Tibial nerve (tissue), 4 donors: ENCODE results near the gene ST8SIA6. TPM values are rescaled to one million over a fixed set of nuclear protein-coding genes. Genes with fewer than 3 reads are reported as not detected.

ENCODE experiments used
- DNase-seq, 2 donors: peaks; one replicate each; pipeline ENCODE4 v3.0.0-alpha.2; 2019; ENCODE audit warnings: low spot score in 2 of 2
- H3K27ac ChIP-seq, 4 donors: fragments of 200-600 bp; sonication (generic) in 3 of 4; one replicate each; pipeline ENCODE4 v1.5.1; 2017 to 2019; ENCODE audit warnings: mild to moderate bottlenecking in 1 of 4
- H3K27me3 ChIP-seq, 2 donors: fragments of 200-600 bp; sonication (generic) in 1 of 2; one replicate each; pipeline versions ENCODE4 v1.5.1 to v1.6.0; 2017 to 2019
- H3K36me3 ChIP-seq, 3 donors: fragments of 200-600 bp; sonication (generic); one replicate each; pipeline ENCODE4 v1.5.1; 2018 to 2019
- H3K4me1 ChIP-seq, 4 donors: fragments of 200-600 bp; sonication (generic) in 3 of 4; one replicate each; pipeline ENCODE4 v1.5.1; 2017 to 2019
- H3K4me3 ChIP-seq, 4 donors: fragments of 200-600 bp; sonication (generic) in 3 of 4; one replicate each; pipeline ENCODE4 v1.5.1; 2017 to 2019; ENCODE audit warnings: mild to moderate bottlenecking in 1 of 4, moderate library complexity in 1 of 4
- H3K9me3 ChIP-seq, 4 donors: fragments of 200-600 bp; sonication (generic) in 3 of 4; one replicate each; pipeline ENCODE4 v1.5.1; 2017 to 2019
- EP300 ChIP-seq, 2 donors: sonication (generic); formaldehyde crosslinking; IDR thresholded peaks; one replicate each; pipeline ENCODE4 v1.6.1; 2017; ENCODE audit warnings: antibody characterized with exemption in 2 of 2, mild to moderate bottlenecking in 1 of 2
- POLR2A ChIP-seq, 2 donors: fragments of 450-650 bp; IDR thresholded peaks; one replicate each; pipeline ENCODE4 v1.6.1; 2017; ENCODE audit warnings: antibody characterized with exemption in 2 of 2, mild to moderate bottlenecking in 2 of 2, moderate library complexity in 2 of 2
- whole genome bisulfite sequencing, 2 donors: methylation state at CpG; one replicate each; pipeline ENCODE4 v1.1.5; 2018; 5-methylcytosine and 5-hydroxymethylcytosine counted together
- total RNA-seq, 4 donors: library from RNA; depleted of rRNA; stranded (reverse); fragments of >200 nt; gene quantifications; one replicate each; pipeline ENCODE4 v1.1.0, GENCODE V29; 2016
- TF ChIP-seq, protein P1 (sequence below), 5 experiments: fragments of 200-600 bp in 3 of 5; fragments of 450-650 bp in 2 of 5; sonication (generic) in 3 of 5; IDR thresholded peaks; one replicate each; pipeline ENCODE4 v1.5.1; 2016 to 2019; ENCODE audit warnings: antibody characterized with exemption in 5 of 5, mild to moderate bottlenecking in 3 of 5, moderate library complexity in 2 of 5

Gene ST8SIA6
- total RNA-seq, 4 donors from 2014 or later: 1.9 to 4.2 (median 3.5) TPM

GRCh38 chr10:17413876-17414275 is 40.5 kb downstream of the ST8SIA6 start:
- no peak for DNase-seq
- Histone ChIP-seq H3K27ac (no peak overlapping the region), H3K36me3 (no peaks in the 10 kb centered on the region), H3K9me3 (no peaks in the 10 kb centered on the region), H3K4me3 (no peak overlapping the region), H3K27me3 (no peaks in the 10 kb centered on the region), H3K4me1 (no peaks in the 10 kb centered on the region)
- TF ChIP-seq, protein P1, sequence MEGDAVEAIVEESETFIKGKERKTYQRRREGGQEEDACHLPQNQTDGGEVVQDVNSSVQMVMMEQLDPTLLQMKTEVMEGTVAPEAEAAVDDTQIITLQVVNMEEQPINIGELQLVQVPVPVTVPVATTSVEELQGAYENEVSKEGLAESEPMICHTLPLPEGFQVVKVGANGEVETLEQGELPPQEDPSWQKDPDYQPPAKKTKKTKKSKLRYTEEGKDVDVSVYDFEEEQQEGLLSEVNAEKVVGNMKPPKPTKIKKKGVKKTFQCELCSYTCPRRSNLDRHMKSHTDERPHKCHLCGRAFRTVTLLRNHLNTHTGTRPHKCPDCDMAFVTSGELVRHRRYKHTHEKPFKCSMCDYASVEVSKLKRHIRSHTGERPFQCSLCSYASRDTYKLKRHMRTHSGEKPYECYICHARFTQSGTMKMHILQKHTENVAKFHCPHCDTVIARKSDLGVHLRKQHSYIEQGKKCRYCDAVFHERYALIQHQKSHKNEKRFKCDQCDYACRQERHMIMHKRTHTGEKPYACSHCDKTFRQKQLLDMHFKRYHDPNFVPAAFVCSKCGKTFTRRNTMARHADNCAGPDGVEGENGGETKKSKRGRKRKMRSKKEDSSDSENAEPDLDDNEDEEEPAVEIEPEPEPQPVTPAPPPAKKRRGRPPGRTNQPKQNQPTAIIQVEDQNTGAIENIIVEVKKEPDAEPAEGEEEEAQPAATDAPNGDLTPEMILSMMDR (IDR thresholded peaks at IDR 0.05): no peak
- no peak for TF ChIP-seq POLR2A (IDR thresholded peaks at IDR 0.05)
- no peak for TF ChIP-seq EP300 (IDR thresholded peaks at IDR 0.05)
- WGBS, 2 donors: 91 to 93% methylated on average over 2 of the region's 2 CpGs

DNA sequence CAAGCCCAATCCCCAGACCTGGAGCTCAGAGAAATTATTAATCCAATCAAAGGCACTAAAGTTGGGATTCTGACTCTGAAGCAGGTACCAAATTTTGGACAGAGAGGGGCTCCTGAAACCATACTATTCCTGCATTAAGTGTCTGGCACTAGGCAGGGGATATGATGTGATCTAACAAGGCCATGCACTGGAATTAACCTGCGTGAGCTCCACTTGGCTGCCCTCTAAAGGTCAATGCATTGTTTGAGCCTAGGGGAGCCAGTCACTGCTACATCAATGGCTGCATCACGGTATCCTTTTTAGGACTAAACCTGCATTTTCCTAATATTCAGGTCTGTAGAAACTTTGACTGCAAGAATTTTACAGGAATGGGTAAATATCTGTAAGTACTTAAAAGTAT is 42.1 kb downstream of the ST8SIA6 start:
- Histone ChIP-seq H3K4me3 (no peak overlapping the region), H3K4me1 (no peaks in the 10 kb centered on the region), H3K27me3 (no peaks in the 10 kb centered on the region), H3K27ac (no peak overlapping the region), H3K36me3 (no peaks in the 10 kb centered on the region), H3K9me3 (no peaks in the 10 kb centered on the region)
- TF ChIP-seq, protein P1 (IDR thresholded peaks at IDR 0.05): no peak
- TF ChIP-seq POLR2A (IDR thresholded peaks at IDR 0.05): no peak
- no peak for TF ChIP-seq EP300 (IDR thresholded peaks at IDR 0.05)
- WGBS, 2 donors: 69 to 73% methylated on average over 2 of the region's 2 CpGs
- DNase-seq: no peak

- Histone ChIP-seq H3K36me3 (no peaks in the 10 kb centered on the region), H3K27me3 (no peaks in the 10 kb centered on the region), H3K4me3 (no peak overlapping the region), H3K4me1 (no peaks in the 10 kb centered on the region), H3K27ac (no peak overlapping the region), H3K9me3 (no peaks in the 10 kb centered on the region)
- WGBS, 2 donors: 80 to 82% methylated on average over 5 of the region's 5 CpGs
- no peak for TF ChIP-seq EP300 (IDR thresholded peaks at IDR 0.05)
- TF ChIP-seq, protein P1 (IDR thresholded peaks at IDR 0.05): no peak
- TF ChIP-seq POLR2A (IDR thresholded peaks at IDR 0.05): no peak
- no peak for DNase-seq
Measured at GRCh38 chr10:17410907-17411306, 43.5 kb downstream of the ST8SIA6 start.

- Histone ChIP-seq H3K27me3 (no peaks in the 10 kb centered on the region), H3K36me3 (no peaks in the 10 kb centered on the region), H3K9me3 (no peaks in the 10 kb centered on the region), H3K4me1 (no peaks in the 10 kb centered on the region), H3K27ac (no peak overlapping the region), H3K4me3 (no peak overlapping the region)
- TF ChIP-seq, protein P1 (IDR thresholded peaks at IDR 0.05): peak in 2 of 5 experiments; percentile 17
- TF ChIP-seq POLR2A (IDR thresholded peaks at IDR 0.05) (no peak), EP300 (IDR thresholded peaks at IDR 0.05) (no peak)
- DNase-seq: no peak
- WGBS, 2 donors: 96 to 97% methylated on average over 5 of the region's 5 CpGs
Measured at GRCh38 chr10:17409170-17409733, 45.1 kb downstream of the ST8SIA6 start.

DNA sequence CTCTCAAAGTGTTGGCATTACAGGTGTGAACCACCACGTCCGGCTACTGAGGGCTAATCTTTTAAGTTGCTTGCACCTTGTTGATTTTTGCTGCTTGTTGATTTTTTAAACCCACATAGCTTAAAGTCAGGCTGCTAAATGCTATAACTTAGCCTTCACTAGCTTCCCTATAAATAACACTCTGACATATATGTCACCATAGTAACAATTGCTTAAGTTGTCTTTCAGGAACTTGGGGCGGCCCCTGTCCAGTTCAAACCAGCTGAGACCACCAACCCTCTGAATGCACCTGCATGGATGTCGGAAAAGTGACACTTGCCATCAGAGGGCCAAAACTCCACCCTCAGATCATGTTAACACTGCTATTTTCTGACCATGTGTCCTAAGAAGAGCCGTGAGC is 47.3 kb downstream of the ST8SIA6 start:
- no peaks in the 10 kb centered on the region for H3K27me3 ChIP-seq
- TF ChIP-seq EP300 (IDR thresholded peaks at IDR 0.05) (no peak), POLR2A (IDR thresholded peaks at IDR 0.05) (no peak)
- TF ChIP-seq, protein P1 (IDR thresholded peaks at IDR 0.05): no peak
- H3K36me3 ChIP-seq: no peaks in the 10 kb centered on the region
- H3K9me3 ChIP-seq: no peaks in the 10 kb centered on the region
- H3K4me1 ChIP-seq: no peaks in the 10 kb centered on the region
- WGBS, 2 donors: 86 to 89% methylated on average over 5 of the region's 5 CpGs
- no peak for DNase-seq
- H3K27ac ChIP-seq: no peak overlapping the region
- H3K4me3 ChIP-seq: no peak overlapping the region
